GM19023 (cell line): Measurements from ENCODE around the gene BLACAT1.
"Not testable (repeated sequence)": the region's sequence is repeated elsewhere in the genome, so short reads cannot be mapped to it uniquely, and the experiment has no call there.

Experiments used
- ATAC-seq: cut with Tn5 transposase; IDR thresholded peaks from one replicate; pipeline ENCODE4 v1.9.1; 2021; ENCODE audit warnings: mild to moderate bottlenecking, moderate library complexity; ENCODE audit not compliant: unreplicated experiment

BLACAT1 gene

DNA sequence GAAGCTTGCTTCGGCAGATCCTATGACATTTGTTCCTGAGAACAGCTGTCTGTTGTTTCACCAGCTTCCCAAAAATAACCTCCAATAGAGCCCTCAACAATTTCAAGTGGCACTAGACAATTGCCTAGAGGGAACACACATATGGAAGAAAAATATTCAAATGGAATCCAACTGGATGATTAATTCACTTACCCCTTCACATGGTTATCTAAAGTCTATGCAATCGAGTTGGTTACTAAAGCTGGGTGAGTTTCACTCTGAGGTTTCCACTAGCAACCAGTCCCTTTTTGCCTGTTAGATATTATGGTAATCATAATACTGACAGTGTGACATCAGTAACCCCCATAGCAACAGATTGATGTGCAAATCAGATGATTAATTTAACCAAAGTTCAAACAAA is 34.0 kb downstream of the BLACAT1 start, which contains the start of gene LEMD1:
TSS of gene LEMD1 (minus strand) at position 259 of the 400 bp plus-strand sequence. CDS start 1,520 bp downstream, outside the sequence.
- ATAC-seq = no peak

DNA sequence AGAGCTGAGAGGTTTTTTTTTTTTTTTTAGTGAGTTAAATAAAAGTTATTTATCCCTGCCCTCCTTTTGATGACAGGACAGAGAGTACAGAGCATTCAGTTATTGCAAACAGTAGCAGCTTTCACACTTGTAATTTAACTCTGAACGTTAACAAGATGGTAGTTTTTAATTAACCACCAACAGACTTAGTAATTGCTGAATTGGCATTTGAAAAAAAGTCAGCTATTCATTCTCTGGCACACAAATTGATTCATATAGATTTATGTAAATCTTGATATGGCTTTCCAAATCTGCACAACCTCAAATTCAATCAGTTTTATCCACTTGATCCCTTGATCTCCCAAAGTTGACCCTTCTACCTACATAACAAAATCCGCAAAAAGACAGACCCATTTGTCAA is 34.9 kb downstream of the BLACAT1 start:
- ATAC-seq = no peak

DNA sequence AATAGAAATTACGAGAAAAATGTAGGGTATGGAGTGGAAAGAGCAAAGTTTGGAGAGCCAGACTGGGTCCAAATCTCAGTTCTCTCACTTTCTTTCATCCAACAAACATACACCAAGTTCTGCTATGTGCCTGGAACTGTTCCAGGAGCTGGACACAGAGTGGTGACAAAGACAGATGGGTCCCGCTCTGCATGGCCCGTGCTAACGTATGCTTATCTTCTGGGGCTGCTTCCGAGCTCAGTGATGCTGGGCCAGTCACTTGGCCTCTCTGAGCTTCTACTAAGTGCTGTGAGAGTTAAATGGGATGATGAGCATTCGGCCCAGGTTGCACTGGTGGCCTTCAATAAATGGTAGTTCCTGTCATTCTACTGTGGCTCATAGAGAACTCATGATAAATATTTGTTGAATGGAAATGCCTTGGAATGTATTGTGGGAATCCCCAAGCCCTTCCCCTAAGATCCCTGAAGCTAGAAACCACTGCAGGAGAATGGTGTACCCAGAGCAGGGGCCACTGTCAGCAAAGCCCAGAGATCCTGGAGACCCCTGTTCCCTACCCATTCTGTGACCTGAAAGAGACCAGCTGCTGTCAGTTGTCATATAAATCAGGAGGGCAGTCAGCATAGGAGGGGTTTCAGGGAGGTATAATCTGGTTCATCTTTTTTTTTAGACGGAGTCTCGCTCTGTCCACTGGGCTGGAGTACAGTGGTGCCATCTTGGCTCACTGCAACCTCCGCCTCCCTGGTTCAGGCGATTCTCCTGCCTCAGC is 37.8 kb downstream of the BLACAT1 start:
- ATAC-seq = no peak

- no peak for ATAC-seq
Measured at GRCh38 chr1:205416322-205416721, 39.5 kb downstream of the BLACAT1 start.

GRCh38 chr1:205410581-205411298 is 45.1 kb downstream of the BLACAT1 start:
- ATAC-seq = no peak

GRCh38 chr1:205407970-205408369 is 47.9 kb downstream of the BLACAT1 start:
- ATAC-seq = no peak

DNA sequence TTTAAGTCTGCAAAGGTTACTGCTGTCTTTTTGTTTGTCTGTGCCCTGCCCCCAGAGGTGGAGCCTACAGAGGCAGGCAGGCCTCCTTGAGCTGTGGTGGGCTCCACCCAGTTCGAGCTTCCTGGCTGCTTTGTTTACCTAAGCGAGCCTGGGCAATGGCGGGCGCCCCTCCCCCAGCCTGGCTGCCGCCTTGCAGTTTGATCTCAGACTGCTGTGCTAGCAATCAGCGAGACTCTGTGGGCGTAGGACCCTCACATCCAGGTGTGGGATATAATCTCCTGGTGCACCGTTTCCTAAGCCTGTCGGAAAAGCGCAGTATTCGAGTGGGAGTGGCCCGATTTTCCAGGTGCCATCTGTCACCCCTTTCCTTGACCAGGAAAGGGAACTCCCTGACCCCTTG is 49.6 kb downstream of the BLACAT1 start:
- ATAC-seq = not testable (repeated sequence)
